Adrenal gland (tissue), 12 donors: ENCODE data around the gene PIK3C2G. TPM values are rescaled to one million over a fixed set of nuclear protein-coding genes. Genes with fewer than 3 reads are reported as not detected.

Experiments used
- DNase-seq, 7 donors: peaks; one replicate each; pipeline ENCODE4 v3.0.0-alpha.2; 2019 to 2020
- H3K27ac ChIP-seq, 5 donors: fragments of 200-600 bp; sonication (generic) in 4 of 5; 1 replicate in 3 of 5; 2 replicates in 2 of 5; pipeline versions ENCODE4 v1.5.1 to v1.8.0; 2016 to 2020; ENCODE audit warnings: mild to moderate bottlenecking in 1 of 5
- H3K27me3 ChIP-seq: fragments of 200-600 bp; 2 replicates; pipeline ENCODE4 v1.8.0; 2021
- H3K36me3 ChIP-seq, 2 donors: fragments of 200-600 bp; replicated peaks in 1 of 2; 1 replicate in 1 of 2; 2 replicates in 1 of 2; pipeline versions ENCODE4 v1.5.1 to v1.8.0; 2018 to 2022
- H3K4me1 ChIP-seq, 2 donors: fragments of 200-600 bp; replicated peaks in 1 of 2; 1 replicate in 1 of 2; 2 replicates in 1 of 2; pipeline versions ENCODE4 v1.5.1 to v1.8.0; 2018 to 2021
- H3K4me3 ChIP-seq, 4 donors: fragments of 200-600 bp; sonication (generic) in 3 of 4; one replicate each; pipeline ENCODE4 v1.5.1; 2016 to 2018
- H3K9me3 ChIP-seq, 3 donors: fragments of 200-600 bp; sonication (generic) in 1 of 3; replicated peaks in 1 of 3; 1 replicate in 2 of 3; 2 replicates in 1 of 3; pipeline versions ENCODE4 v1.5.1 to v1.8.0; 2016 to 2021
- CTCF ChIP-seq, 6 experiments: fragments of 450-650 bp in 4 of 6; fragments of 200-600 bp in 2 of 6; sonication (generic) in 1 of 6; IDR thresholded peaks; 1 replicate in 5 of 6; 2 replicates in 1 of 6; pipeline versions ENCODE4 v1.5.1 to v1.8.0; 2016 to 2021; ENCODE audit warnings: antibody characterized with exemption in 6 of 6, mild to moderate bottlenecking in 2 of 6, moderate library complexity in 1 of 6
- POLR2A ChIP-seq, 2 donors: fragments of 450-650 bp; IDR thresholded peaks; one replicate each; pipeline ENCODE4 v1.6.1; 2017; ENCODE audit warnings: antibody characterized with exemption in 2 of 2, mild to moderate bottlenecking in 2 of 2, moderate library complexity in 1 of 2
- WGBS, 4 donors: extraction: QIAGEN DNeasy Blood & Tissue Kit in 2 of 4; methylation state at CpG; one replicate each; pipeline versions ENCODE4 v1.1.5 to v1.1.7; 2013 to 2017; 5-methylcytosine and 5-hydroxymethylcytosine counted together
- intact Hi-C, 2 donors: fragments of 100-400 bp; cut with DNase I; formaldehyde crosslinking; loops; one replicate each; pipeline versions ENCODE4 v1.14.1 to v1.15.0; 2022 to 2023
- polyA plus RNA-seq, 3 donors: library from polyadenylated mRNA; stranded (reverse); fragments of 200-250 nt in 2 of 3; fragments of 350-450 nt in 1 of 3; fragmentation: Illumina TruSeq in 1 of 3; extraction: RNeasy Lipid Tissue Mini Kit (QIAGEN cat#74804) in 1 of 3; gene quantifications; one replicate each; pipeline ENCODE4 v1.2.3, GENCODE V29; 2013 to 2014
- total RNA-seq, 9 donors: library from RNA; depleted of rRNA in 4 of 9; stranded (reverse); fragments of >200 nt in 4 of 9; fragments of 120-200 nt in 1 of 9; fragmentation: NEBNext Ultra II Directional in 1 of 9; extraction: Animal tissue kit (Norgen Biotek cat#: 25700) in 1 of 9; gene quantifications; one replicate each; pipeline versions ENCODE4 v1.1.0 to v1.2.4, GENCODE V29; 2013 to 2023
- donor health status: healthy with polysubstance abuse.
- donor health status: Bipolar disorder and iron deficiency.
- donor health status: DM: yes; HTN: yes; CAD: no.
- donor health status: DM: no; HTN: no; CAD: no.
- donor health status: DM: no; HTN: no; CAD: no.
- donor health status: DM: yes; HTN: yes; CAD: no.

The PIK3C2G gene
- total and polyA plus RNA-seq, 12 donors = 0.11 to 1.3 (median 0.54) TPM

GRCh38 chr12:18432206-18432605 lies 170.9 kb downstream of the PIK3C2G start:
- no peaks in the 10 kb centered on the region for H3K9me3 ChIP-seq
- H3K27ac ChIP-seq = no peak overlapping the region
- peaks cover 6 to 15% of the 10 kb centered on the region in 2 donors for H3K4me1 ChIP-seq
- no peak for DNase-seq
- no peak overlapping the region for H3K4me3 ChIP-seq
- H3K27me3 ChIP-seq = no peaks in the 10 kb centered on the region
- H3K36me3 ChIP-seq = no peaks in the 10 kb centered on the region
- intact Hi-C loops = no loop called here
- TF ChIP-seq CTCF (IDR thresholded peaks at IDR 0.05) (no peak), POLR2A (IDR thresholded peaks at IDR 0.05) (no peak)

- H3K4me3 ChIP-seq = no peak overlapping the region
- no peaks in the 10 kb centered on the region for H3K36me3 ChIP-seq
- H3K9me3 ChIP-seq = no peaks in the 10 kb centered on the region
- H3K4me1 ChIP-seq = peaks cover 6 to 8% of the 10 kb centered on the region in 2 donors
- H3K27ac ChIP-seq = no peak overlapping the region
- intact Hi-C loops = no loop called here
- H3K27me3 ChIP-seq = no peaks in the 10 kb centered on the region
- DNase-seq = no peak
- TF ChIP-seq POLR2A (IDR thresholded peaks at IDR 0.05) = no peak
- TF ChIP-seq CTCF (IDR thresholded peaks at IDR 0.05) = no peak
Measured at GRCh38 chr12:18436170-18436569, 174.9 kb downstream of the PIK3C2G start.

- no peak overlapping the region for H3K4me3 ChIP-seq
- H3K36me3 ChIP-seq = no peaks in the 10 kb centered on the region
- WGBS, 4 donors = 72 to 79% (median 76%) methylated on average over 3 of the region's 3 CpGs
- H3K9me3 ChIP-seq = no peaks in the 10 kb centered on the region
- intact Hi-C loops = no loop called here
- H3K4me1 ChIP-seq = no peaks in the 10 kb centered on the region
- no peak overlapping the region for H3K27ac ChIP-seq
- TF ChIP-seq POLR2A (IDR thresholded peaks at IDR 0.05) (no peak), CTCF (IDR thresholded peaks at IDR 0.05) (no peak)
- no peaks in the 10 kb centered on the region for H3K27me3 ChIP-seq
- DNase-seq = no peak
Measured at GRCh38 chr12:18439541-18439940, 178.2 kb downstream of the PIK3C2G start.

- Histone ChIP-seq H3K36me3 (no peaks in the 10 kb centered on the region), H3K27ac (no peak overlapping the region), H3K27me3 (no peaks in the 10 kb centered on the region), H3K9me3 (no peaks in the 10 kb centered on the region), H3K4me3 (no peak overlapping the region), H3K4me1 (no peaks in the 10 kb centered on the region)
- 65 to 79% (median 72%) methylated on average over 5 of the region's 5 CpGs for WGBS, 4 donors
- intact Hi-C loops = no loop called here
- no peak for TF ChIP-seq CTCF (IDR thresholded peaks at IDR 0.05)
- no peak for TF ChIP-seq POLR2A (IDR thresholded peaks at IDR 0.05)
- DNase-seq = no peak
Measured at GRCh38 chr12:18443768-18444437, 182.6 kb downstream of the PIK3C2G start.
